ENCODE data around the gene CSDE1.

CSDE1 gene

GRCh38 chr1:114725230-114725629 is 32.6 kb downstream of the CSDE1 start:
- Histone ChIP-seq H3K36me3 (ENCODE audit: control insufficient read depth, insufficient read depth, low read length) (no peaks in the 10 kb centered on the region), H3K27ac (no peak overlapping the region), H3K4me3 (ENCODE audit: low read depth, low read length) (no peak overlapping the region), H3K79me2 (no peaks in the 10 kb centered on the region), H2AFZ (no peak overlapping the region), H3K4me2 (ENCODE audit: low read length) (no peak overlapping the region), H3K9me3 (ENCODE audit: control insufficient read depth, low read length) (no peaks in the 10 kb centered on the region), H3K9ac (no peak overlapping the region), H3K4me1 (no peaks in the 10 kb centered on the region), H3K27me3 (ENCODE audit: control insufficient read depth, insufficient read depth, low read length) (no peaks in the 10 kb centered on the region)
- TF ChIP-seq CTCF (IDR thresholded peaks at IDR 0.05), result no peak

DNA sequence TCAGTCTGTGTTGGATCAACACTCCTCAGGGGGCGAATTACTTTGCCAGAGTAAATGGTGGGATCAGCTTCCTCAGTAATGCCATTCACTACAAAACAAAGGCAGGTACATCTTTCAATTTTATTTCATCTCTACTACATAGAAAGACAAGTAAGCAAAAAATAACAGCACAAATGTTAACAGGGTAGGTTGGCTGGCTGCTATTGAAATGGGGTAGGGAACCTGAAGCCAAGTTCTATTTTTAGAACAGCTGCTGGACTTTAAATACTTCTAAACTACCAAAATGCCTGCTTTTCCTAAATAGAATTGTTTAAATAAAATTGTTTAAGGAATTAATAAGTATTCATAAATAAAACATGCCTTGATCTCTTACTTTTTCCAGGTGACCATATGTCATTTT is 33.9 kb downstream of the CSDE1 start:
- no peak overlapping the region for H3K4me3 ChIP-seq (ENCODE audit: low read depth, low read length)
- H2AFZ ChIP-seq, result no peak overlapping the region
- no peak overlapping the region for H3K4me2 ChIP-seq (ENCODE audit: low read length)
- H3K9me3 ChIP-seq (ENCODE audit: control insufficient read depth, low read length), result no peaks in the 10 kb centered on the region
- H3K27me3 ChIP-seq (ENCODE audit: control insufficient read depth, insufficient read depth, low read length), result no peaks in the 10 kb centered on the region
- H3K79me2 ChIP-seq, result no peaks in the 10 kb centered on the region
- H3K9ac ChIP-seq, result no peak overlapping the region
- no peak for TF ChIP-seq CTCF (IDR thresholded peaks at IDR 0.05)
- H3K4me1 ChIP-seq, result no peaks in the 10 kb centered on the region
- H3K36me3 ChIP-seq (ENCODE audit: control insufficient read depth, insufficient read depth, low read length), result no peaks in the 10 kb centered on the region
- no peak overlapping the region for H3K27ac ChIP-seq

- H3K4me1 ChIP-seq, result no peaks in the 10 kb centered on the region
- H3K9ac ChIP-seq, result no peak overlapping the region
- H3K9me3 ChIP-seq (ENCODE audit: control insufficient read depth, low read length), result no peaks in the 10 kb centered on the region
- no peaks in the 10 kb centered on the region for H3K79me2 ChIP-seq
- H3K27me3 ChIP-seq (ENCODE audit: control insufficient read depth, insufficient read depth, low read length), result no peaks in the 10 kb centered on the region
- H2AFZ ChIP-seq, result no peak overlapping the region
- H3K4me3 ChIP-seq (ENCODE audit: low read depth, low read length), result no peak overlapping the region
- H3K36me3 ChIP-seq (ENCODE audit: control insufficient read depth, insufficient read depth, low read length), result no peaks in the 10 kb centered on the region
- no peak overlapping the region for H3K4me2 ChIP-seq (ENCODE audit: low read length)
- TF ChIP-seq CTCF (IDR thresholded peaks at IDR 0.05), result no peak
- H3K27ac ChIP-seq, result no peak overlapping the region
Measured at GRCh38 chr1:114723457-114723856, 34.3 kb downstream of the CSDE1 start.

DNA sequence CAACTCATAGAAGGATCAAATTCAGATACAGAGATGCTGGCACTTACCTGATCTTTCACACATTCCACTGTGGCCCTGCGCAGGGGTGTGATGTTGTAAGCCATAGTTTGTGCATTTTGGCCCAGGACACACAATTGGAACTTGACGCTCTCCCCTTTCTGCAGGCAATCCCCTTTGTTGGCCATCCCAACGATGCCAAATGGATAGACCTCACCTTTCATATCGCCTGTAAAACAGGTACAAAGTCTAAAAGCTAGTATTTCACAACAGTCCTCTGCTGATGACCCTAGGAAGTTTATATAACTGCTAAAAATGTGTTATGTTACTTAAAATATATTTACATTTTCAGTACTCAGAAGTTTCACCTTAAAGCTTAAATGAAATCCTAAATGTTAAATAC is 37.3 kb downstream of the CSDE1 start:
- Histone ChIP-seq H3K36me3 (ENCODE audit: control insufficient read depth, insufficient read depth, low read length) (no peaks in the 10 kb centered on the region), H3K9me3 (ENCODE audit: control insufficient read depth, low read length) (no peaks in the 10 kb centered on the region), H3K27ac (no peak overlapping the region), H3K27me3 (ENCODE audit: control insufficient read depth, insufficient read depth, low read length) (no peaks in the 10 kb centered on the region), H3K4me1 (no peaks in the 10 kb centered on the region), H3K79me2 (peaks cover 3% of the 10 kb centered on the region), H2AFZ (no peak overlapping the region), H3K4me2 (ENCODE audit: low read length) (no peak overlapping the region), H3K9ac (no peak overlapping the region), H3K4me3 (ENCODE audit: low read depth, low read length) (no peak overlapping the region)
- TF ChIP-seq CTCF (IDR thresholded peaks at IDR 0.05), result no peak

- Histone ChIP-seq H3K4me2 (ENCODE audit: low read length) (no peak overlapping the region), H3K4me3 (ENCODE audit: low read depth, low read length) (no peak overlapping the region), H3K9ac (no peak overlapping the region), H3K9me3 (ENCODE audit: control insufficient read depth, low read length) (no peaks in the 10 kb centered on the region), H2AFZ (no peak overlapping the region), H3K27ac (no peak overlapping the region), H3K79me2 (peaks cover 3% of the 10 kb centered on the region), H3K4me1 (no peaks in the 10 kb centered on the region), H3K27me3 (ENCODE audit: control insufficient read depth, insufficient read depth, low read length) (no peaks in the 10 kb centered on the region), H3K36me3 (ENCODE audit: control insufficient read depth, insufficient read depth, low read length) (no peaks in the 10 kb centered on the region)
- TF ChIP-seq CTCF (IDR thresholded peaks at IDR 0.05), result no peak
Measured at GRCh38 chr1:114719424-114719787, 38.4 kb downstream of the CSDE1 start.
